ENCODE results near the gene TNNI3.

GRCh38 chr19:55173714-55174409, 16.3 kb upstream of the TNNI3 start:
- TF ChIP-seq CTCF (IDR thresholded peaks at IDR 0.05) (no peak), POLR2A (IDR thresholded peaks at IDR 0.05; ENCODE audit: low read depth) (no peak), EP300 (IDR thresholded peaks at IDR 0.05) (no peak), POLR2AphosphoS5 (IDR thresholded peaks at IDR 0.05) (no peak)

Measured in esophagus muscularis mucosa (tissue), 4 donors.